ENCODE measurements around the gene GABBR1. TPM values are rescaled to one million over a fixed set of nuclear protein-coding genes. Genes with fewer than 3 reads are reported as not detected.

Gene GABBR1
- total RNA-seq, 1 experiment from 2014 or later: 9.4 TPM

GRCh38 chr6:29522227-29522626 is 110.8 kb downstream of the GABBR1 start:
- in situ Hi-C loops (cut with HindIII; ENCODE audit: low pct_unique_long_range_greater_than_20kb, low sequenced_read_pairs): no loop called here
- DNase-seq (ENCODE audit: low read depth, low spot score): no peak

GRCh38 chr6:29521006-29521680 is 111.8 kb downstream of the GABBR1 start:
- in situ Hi-C loops (cut with HindIII; ENCODE audit: low pct_unique_long_range_greater_than_20kb, low sequenced_read_pairs): no loop called here
- DNase-seq (ENCODE audit: low read depth, low spot score): no peak

- in situ Hi-C loops (cut with HindIII; ENCODE audit: low pct_unique_long_range_greater_than_20kb, low sequenced_read_pairs): no loop called here
- no peak for DNase-seq (ENCODE audit: low read depth, low spot score)
Observed at GRCh38 chr6:29520232-29520631, 112.8 kb downstream of the GABBR1 start.

- in situ Hi-C loops (cut with HindIII; ENCODE audit: low pct_unique_long_range_greater_than_20kb, low sequenced_read_pairs): no loop called here
Observed at GRCh38 chr6:29519291-29520010, 113.5 kb downstream of the GABBR1 start.

GRCh38 chr6:29517728-29518440 is 115.1 kb downstream of the GABBR1 start:
- DNase-seq (ENCODE audit: low read depth, low spot score): no peak
- in situ Hi-C loops (cut with HindIII; ENCODE audit: low pct_unique_long_range_greater_than_20kb, low sequenced_read_pairs): no loop called here

More at GRCh38 chr6:29519291-29520010, 113.5 kb downstream of the GABBR1 start:
- DNase-seq (ENCODE audit: low read depth, low spot score): no peak

- in situ Hi-C loops (cut with HindIII; ENCODE audit: low pct_unique_long_range_greater_than_20kb, low sequenced_read_pairs): no loop called here
- no peak for DNase-seq (ENCODE audit: low read depth, low spot score)
Observed at GRCh38 chr6:29517245-29517644, 115.7 kb downstream of the GABBR1 start.

GRCh38 chr6:29516108-29516507 is 116.9 kb downstream of the GABBR1 start:
- DNase-seq (ENCODE audit: low read depth, low spot score): peak; percentile 61
- in situ Hi-C loops (cut with HindIII; ENCODE audit: low pct_unique_long_range_greater_than_20kb, low sequenced_read_pairs): no loop called here

- no peak for DNase-seq (ENCODE audit: low read depth, low spot score)
- in situ Hi-C loops (cut with HindIII; ENCODE audit: low pct_unique_long_range_greater_than_20kb, low sequenced_read_pairs): no loop called here
Observed at GRCh38 chr6:29510746-29511300, 122.2 kb downstream of the GABBR1 start.

GRCh38 chr6:29510202-29510601 is 122.8 kb downstream of the GABBR1 start:
- peak; percentile 47 for DNase-seq (ENCODE audit: low read depth, low spot score)
- in situ Hi-C loops (cut with HindIII; ENCODE audit: low pct_unique_long_range_greater_than_20kb, low sequenced_read_pairs): no loop called here

Small RNA genes lying within 50 kb of the gene (small RNA-seq; reads per million reads assigned to genes)
- gene SNORD32B (0.10 to 0.41 reads per million in 2 experiments), gene SUMO2P1 (0 to 0.33 reads per million in 2 experiments), gene TMEM183AP1 (0 reads per million in 2 experiments)

Other genes with a start within 250 kb of the GABBR1 start
- gene OR12D2, start 237.6 kb downstream of the GABBR1 start, total RNA-seq (2014; rRNA removed; shearing (Covaris generic)): not detected in 2 replicates
- not detected in 2 replicates for gene OR12D1, start 218.3 kb downstream of the GABBR1 start, total RNA-seq (2014; rRNA removed; shearing (Covaris generic))
- gene OR10C1, start 193.9 kb downstream of the GABBR1 start, total RNA-seq (2014; rRNA removed; shearing (Covaris generic)): not detected in 2 replicates
- not detected in 2 replicates for gene OR11A1, start 176.1 kb downstream of the GABBR1 start, total RNA-seq (2014; rRNA removed; shearing (Covaris generic))
- not detected in 2 replicates for gene OR2H1, start 176.0 kb downstream of the GABBR1 start, total RNA-seq (2014; rRNA removed; shearing (Covaris generic))
- gene MAS1L, start 145.2 kb downstream of the GABBR1 start, total RNA-seq (2014; rRNA removed; shearing (Covaris generic)): not detected in 2 replicates
- gene UBD, start 73.5 kb downstream of the GABBR1 start, total RNA-seq (2014; rRNA removed; shearing (Covaris generic)): not detected in 2 replicates
- not detected in 2 replicates for gene OR2H2, start 48.1 kb downstream of the GABBR1 start, total RNA-seq (2014; rRNA removed; shearing (Covaris generic))
- not detected in 2 replicates for gene MOG, start 23.9 kb upstream of the GABBR1 start, total RNA-seq (2014; rRNA removed; shearing (Covaris generic))
- gene ZFP57, start 48.0 kb upstream of the GABBR1 start, total RNA-seq (2014; rRNA removed; shearing (Covaris generic)): not detected in 2 replicates
- gene HLA-F, start 90.3 kb upstream of the GABBR1 start, total RNA-seq (2014; rRNA removed; shearing (Covaris generic)): 28.0 and 30.4 TPM in 2 replicates
- gene HLA-G, start 194.6 kb upstream of the GABBR1 start, total RNA-seq (2014; rRNA removed; shearing (Covaris generic)): 0.32 and 0.37 TPM in 2 replicates

Measured in SK-MEL-5 (cell line).